HG03159 (cell line): Measurements from ENCODE around the gene DIPK1A.

Experiments
- ATAC-seq: cut with Tn5 transposase; IDR thresholded peaks from one replicate; pipeline ENCODE4 v1.9.1; 2021; ENCODE audit warnings: mild to moderate bottlenecking, moderate library complexity; ENCODE audit not compliant: unreplicated experiment

The DIPK1A gene

GRCh38 chr1:92843429-92844352 is 117.6 kb downstream of the DIPK1A start:
- ATAC-seq, result no peak

GRCh38 chr1:92843046-92843423 is 118.2 kb downstream of the DIPK1A start:
- ATAC-seq, result no peak

GRCh38 chr1:92842082-92843045 is 118.9 kb downstream of the DIPK1A start:
- ATAC-seq, result no peak

- no peak for ATAC-seq
Observed at GRCh38 chr1:92840600-92840999, 120.7 kb downstream of the DIPK1A start.

GRCh38 chr1:92839442-92839841 is 121.8 kb downstream of the DIPK1A start:
- no peak for ATAC-seq

- no peak for ATAC-seq
Observed at GRCh38 chr1:92838519-92838918, 122.7 kb downstream of the DIPK1A start.

- ATAC-seq, result no peak
Observed at GRCh38 chr1:92837062-92837461, 124.2 kb downstream of the DIPK1A start.

GRCh38 chr1:92834617-92835016 is 126.6 kb downstream of the DIPK1A start:
- ATAC-seq, result no peak

GRCh38 chr1:92833840-92834239 is 127.4 kb downstream of the DIPK1A start:
- ATAC-seq, result no peak

- ATAC-seq, result no peak
Observed at GRCh38 chr1:92832537-92833114, 128.6 kb downstream of the DIPK1A start.

- peak; percentile 90 for ATAC-seq
Observed at GRCh38 chr1:92831762-92832536, 129.3 kb downstream of the DIPK1A start, which contains the start of gene RPL5. Gene RPL5 (plus strand): TSS chr1:92832040. CDS start chr1:92832115, 75 bp downstream.

GRCh38 chr1:92831368-92831761 is 129.9 kb downstream of the DIPK1A start:
- no peak for ATAC-seq

- ATAC-seq, result no peak
Observed at GRCh38 chr1:92826792-92827191, 134.5 kb downstream of the DIPK1A start.

- ATAC-seq, result no peak
Observed at GRCh38 chr1:92822879-92823278, 138.4 kb downstream of the DIPK1A start.

GRCh38 chr1:92820551-92820950 is 140.7 kb downstream of the DIPK1A start:
- no peak for ATAC-seq

- ATAC-seq, result no peak
Observed at GRCh38 chr1:92820024-92820423, 141.2 kb downstream of the DIPK1A start.

- no peak for ATAC-seq
Observed at GRCh38 chr1:92817986-92818764, 143.1 kb downstream of the DIPK1A start.

GRCh38 chr1:92817137-92817697 is 144.0 kb downstream of the DIPK1A start:
- ATAC-seq, result no peak

- no peak for ATAC-seq
Observed at GRCh38 chr1:92816732-92817131, 144.5 kb downstream of the DIPK1A start.
